Fibroblast of villous mesenchyme (primary cell): Measurements from ENCODE around the gene DDI1. TPM values are rescaled to one million over a fixed set of nuclear protein-coding genes. Genes with fewer than 3 reads are reported as not detected.

Experiments used
- DNase-seq: peaks from one replicate; pipeline ENCODE4 v3.0.0-alpha.2; 2010; ENCODE audit warnings: low read depth
- H3K4me3 ChIP-seq: 2 replicates; pipeline ENCODE4 v1.5.1; 2011; ENCODE audit warnings: low read depth, mild to moderate bottlenecking, low read length
- total RNA-seq: library from RNA; depleted of rRNA; stranded (reverse); fragments of >200 nt; gene quantifications from 2 replicates; pipeline ENCODE4 v1.2.3, GENCODE V29; 2012
- TF ChIP-seq, protein P1 (sequence below): IDR thresholded peaks from 2 replicates; pipeline ENCODE4 v1.5.1; 2012; ENCODE audit warnings: low read depth, mild to moderate bottlenecking, low read length; ENCODE audit not compliant: insufficient read depth

The DDI1 gene
- total RNA-seq, 1 donor = under 0.01 TPM

DNA sequence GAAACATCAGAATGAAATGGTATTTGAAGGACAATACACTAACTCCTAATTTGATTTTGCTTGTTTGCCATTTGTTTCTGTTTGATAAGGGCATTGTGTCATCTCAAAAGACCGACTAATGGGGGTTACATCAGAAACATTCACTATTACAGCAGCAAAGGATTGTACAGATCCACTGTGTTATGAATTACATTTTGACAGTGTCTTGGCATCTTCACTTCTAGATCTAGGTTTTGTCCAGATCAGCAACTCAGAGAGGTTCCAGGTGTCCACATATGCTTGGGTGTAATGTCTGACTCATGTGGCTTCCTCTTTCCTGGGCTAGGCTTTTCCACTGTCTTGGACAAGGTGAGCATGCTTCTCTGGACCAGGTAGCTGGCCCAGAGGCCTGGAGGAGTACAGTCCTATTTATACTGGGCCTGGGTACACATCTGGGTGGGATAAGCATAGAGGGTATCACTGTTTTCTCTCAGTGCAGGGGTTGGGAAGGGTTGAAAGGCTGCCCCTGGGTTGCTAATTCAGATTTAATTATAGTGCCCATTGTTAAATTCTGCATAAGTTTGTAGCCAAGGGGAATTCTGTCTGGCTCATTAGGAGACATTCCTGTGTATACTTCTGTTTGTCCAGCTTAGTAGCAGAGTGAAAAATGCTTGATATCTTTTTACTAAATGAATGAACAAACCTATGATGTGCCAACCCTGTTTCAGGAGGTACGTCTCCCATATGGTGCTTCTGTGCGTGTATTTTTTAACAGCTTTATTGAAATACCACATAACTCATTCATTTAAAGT lies 23.8 kb downstream of the DDI1 start:
- no peak overlapping the region for H3K4me3 ChIP-seq
- no peak for DNase-seq
- TF ChIP-seq, protein P1, sequence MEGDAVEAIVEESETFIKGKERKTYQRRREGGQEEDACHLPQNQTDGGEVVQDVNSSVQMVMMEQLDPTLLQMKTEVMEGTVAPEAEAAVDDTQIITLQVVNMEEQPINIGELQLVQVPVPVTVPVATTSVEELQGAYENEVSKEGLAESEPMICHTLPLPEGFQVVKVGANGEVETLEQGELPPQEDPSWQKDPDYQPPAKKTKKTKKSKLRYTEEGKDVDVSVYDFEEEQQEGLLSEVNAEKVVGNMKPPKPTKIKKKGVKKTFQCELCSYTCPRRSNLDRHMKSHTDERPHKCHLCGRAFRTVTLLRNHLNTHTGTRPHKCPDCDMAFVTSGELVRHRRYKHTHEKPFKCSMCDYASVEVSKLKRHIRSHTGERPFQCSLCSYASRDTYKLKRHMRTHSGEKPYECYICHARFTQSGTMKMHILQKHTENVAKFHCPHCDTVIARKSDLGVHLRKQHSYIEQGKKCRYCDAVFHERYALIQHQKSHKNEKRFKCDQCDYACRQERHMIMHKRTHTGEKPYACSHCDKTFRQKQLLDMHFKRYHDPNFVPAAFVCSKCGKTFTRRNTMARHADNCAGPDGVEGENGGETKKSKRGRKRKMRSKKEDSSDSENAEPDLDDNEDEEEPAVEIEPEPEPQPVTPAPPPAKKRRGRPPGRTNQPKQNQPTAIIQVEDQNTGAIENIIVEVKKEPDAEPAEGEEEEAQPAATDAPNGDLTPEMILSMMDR = no peak

DNA sequence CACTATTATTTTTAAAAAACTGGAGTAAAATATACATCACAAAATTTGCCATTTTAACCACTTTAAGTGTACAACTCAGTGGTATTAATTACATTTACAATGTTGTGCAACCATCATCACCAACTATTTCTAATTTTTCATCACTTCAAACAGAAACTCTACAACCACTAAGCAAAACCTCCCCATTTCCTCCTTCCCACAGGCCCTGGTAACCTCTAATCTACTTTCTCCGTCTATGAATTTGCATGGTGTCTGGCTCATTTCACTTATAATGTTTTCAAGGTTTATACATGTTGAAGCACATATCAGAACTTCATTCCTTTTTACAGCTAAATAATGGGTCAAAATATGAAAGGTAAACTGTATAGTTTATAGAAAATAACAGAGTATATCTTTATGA lies 24.4 kb downstream of the DDI1 start:
- no peak overlapping the region for H3K4me3 ChIP-seq
- DNase-seq = no peak
- TF ChIP-seq, protein P1 = no peak

DNA sequence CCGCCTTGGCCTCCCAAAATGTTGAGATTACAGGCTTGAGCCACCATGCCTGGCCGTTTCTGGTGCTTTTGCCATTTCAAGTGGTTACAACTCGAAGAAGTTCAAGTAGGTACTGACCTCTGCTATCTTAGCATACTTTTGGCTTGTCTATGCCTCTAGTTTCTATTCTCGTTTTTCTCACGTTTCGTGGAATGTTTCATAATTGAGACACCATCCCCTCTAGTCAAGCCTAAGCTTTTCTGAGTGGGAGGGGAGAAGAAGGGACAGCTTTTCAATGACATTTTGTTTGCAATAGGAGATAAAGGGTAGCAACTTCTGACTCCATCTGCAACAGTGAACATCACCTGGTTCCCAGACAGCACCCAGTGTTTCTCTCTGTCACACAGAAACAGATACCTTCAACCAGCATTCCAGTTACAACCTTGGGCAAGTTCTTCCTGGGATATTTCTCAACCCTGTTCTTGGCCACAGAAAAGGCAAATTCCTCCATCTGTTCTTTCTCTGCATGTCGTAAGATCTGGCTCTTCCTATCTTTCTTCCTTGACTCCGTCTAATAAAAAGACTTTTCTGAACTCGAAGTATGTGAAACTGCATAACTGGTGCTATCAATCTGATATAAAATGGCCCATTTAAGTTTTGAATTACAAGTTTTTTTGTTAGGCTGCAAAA lies 25.5 kb downstream of the DDI1 start:
- TF ChIP-seq, protein P1 = no peak
- DNase-seq = peak; percentile 76

DNA sequence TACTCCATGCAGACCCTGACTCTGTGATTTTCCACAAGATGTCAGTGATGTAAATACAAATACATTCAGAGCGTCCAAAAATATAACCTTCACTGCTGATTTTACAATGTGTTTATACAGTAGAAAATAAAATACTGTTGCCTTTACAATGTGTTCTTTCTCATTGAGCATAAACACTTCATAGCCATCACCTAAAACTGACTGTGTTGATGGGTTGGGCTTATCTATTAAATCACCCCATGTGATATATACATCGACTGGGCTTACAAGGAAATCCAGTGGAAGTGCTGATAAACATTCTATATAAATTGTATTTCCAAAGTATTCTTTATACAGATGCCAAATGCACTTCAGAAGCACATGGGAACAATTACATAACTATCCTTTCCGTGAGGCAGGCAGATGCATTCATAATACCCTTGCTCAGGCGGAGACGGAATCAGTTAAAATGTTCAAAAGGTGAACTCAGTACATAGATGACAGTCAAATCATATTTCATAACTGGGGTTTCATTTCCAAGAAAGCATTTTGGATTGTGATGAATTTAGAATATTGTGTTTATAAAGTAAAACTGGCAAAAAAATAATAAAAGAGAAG lies 27.7 kb downstream of the DDI1 start:
- no peak overlapping the region for H3K4me3 ChIP-seq
- DNase-seq = no peak
- TF ChIP-seq, protein P1 = no peak

More for the DNA sequence above, 25.5 kb downstream of the DDI1 start:
- no peak overlapping the region for H3K4me3 ChIP-seq

DNA sequence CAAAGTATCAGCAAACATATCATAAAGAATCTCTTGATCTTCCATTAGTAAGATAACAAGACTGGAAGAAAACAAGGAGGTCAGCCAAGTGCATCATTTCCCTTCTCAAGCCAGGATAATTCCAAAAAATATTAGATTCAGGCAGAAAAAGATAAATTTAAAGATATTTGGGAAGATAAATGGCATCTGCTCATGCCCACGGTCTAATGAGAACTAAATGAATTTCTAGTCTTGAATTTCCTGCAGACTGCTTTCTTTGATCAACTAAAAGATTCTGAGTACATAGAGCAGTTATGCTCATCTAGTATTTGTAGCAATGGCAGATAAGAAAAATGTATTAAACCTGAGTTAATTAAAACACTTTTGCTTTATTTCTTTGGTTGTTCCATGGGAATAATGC lies 31.1 kb downstream of the DDI1 start:
- no peak for DNase-seq
- TF ChIP-seq, protein P1 = no peak
- H3K4me3 ChIP-seq = no peak overlapping the region

DNA sequence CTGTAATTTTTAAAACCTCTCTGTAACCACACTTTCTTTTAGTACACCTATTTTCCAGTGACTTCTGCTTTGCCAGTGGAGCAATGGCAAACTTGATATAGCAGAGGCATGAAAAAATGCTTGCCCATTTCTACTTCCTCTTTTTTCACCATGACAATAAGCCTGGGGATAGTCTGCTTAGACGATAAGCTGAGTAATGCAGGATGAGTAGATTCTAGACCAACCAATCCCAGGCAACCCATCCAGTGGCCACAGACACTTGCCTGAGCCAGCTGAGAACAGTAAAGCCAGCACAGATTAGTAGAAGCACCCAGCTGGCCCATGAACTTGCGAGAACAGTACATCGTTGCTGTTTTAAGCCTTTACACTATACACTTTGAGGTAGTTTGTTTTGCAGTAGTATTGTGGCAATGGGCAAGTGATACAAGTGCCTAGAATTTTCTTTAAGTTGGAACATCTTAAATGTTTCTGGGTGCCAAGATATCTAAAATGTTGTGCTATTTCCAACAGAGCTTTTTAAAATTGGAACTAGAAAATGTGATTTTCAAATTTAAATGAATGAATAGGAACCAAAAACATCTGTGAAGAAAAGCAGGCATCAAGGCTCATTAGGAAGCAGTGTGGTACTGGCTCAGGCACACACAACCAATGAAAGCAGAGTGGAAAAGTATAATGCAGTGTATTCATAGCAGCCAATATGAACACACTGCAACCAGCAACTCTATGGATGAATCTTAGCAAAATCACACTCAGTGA lies 37.7 kb downstream of the DDI1 start:
- TF ChIP-seq, protein P1 = no peak
- DNase-seq = peak; percentile 61
- H3K4me3 ChIP-seq = no peak overlapping the region
